Measurements from ENCODE around the gene ATAD3B. TPM values are rescaled to one million over a fixed set of nuclear protein-coding genes. Genes with fewer than 3 reads are reported as not detected.
A peak's percentile ranks its signal among the peaks of the same experiment; 100 is the strongest.

The ATAD3B gene
- total and polyA plus RNA-seq, 2 of the 13 experiments (the other 11 are each of a cell fraction or from before 2014, with no cell fraction given) = 9.6 to 31.1 TPM

DNA sequence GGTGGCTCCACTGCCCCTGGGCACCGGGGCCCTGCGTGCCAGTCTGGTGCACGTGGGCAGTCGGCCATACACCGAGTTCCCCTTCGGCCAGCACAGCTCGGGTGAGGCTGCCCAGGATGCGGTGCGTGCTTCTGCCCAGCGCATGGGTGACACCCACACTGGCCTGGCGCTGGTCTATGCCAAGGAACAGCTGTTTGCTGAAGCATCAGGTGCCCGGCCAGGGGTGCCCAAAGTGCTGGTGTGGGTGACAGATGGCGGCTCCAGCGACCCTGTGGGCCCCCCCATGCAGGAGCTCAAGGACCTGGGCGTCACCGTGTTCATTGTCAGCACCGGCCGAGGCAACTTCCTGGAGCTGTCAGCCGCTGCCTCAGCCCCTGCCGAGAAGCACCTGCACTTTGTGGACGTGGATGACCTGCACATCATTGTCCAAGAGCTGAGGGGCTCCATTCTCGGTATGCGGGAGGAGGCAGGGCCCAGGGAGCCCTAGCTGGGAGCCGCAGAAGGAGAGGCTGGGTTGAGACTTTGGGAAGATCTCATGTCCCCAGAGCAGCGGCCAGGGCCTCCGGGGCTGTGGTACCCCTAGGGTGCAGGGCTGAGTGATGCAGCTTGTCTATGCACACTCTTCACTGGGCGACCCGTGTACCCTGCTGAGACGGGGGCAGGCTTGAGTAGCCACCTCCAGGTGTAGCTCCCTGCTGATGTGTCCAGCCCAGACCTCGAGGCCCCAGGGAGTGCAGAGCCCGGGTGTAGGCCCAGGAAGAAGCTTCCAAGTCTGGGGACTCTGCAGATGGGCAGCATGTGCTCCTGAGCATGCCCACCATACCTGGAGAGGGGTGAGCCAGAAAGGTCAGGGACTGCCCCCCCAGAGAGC, 34.3 kb upstream of the ATAD3B start (continued):
- TF ChIP-seq, protein P1, sequence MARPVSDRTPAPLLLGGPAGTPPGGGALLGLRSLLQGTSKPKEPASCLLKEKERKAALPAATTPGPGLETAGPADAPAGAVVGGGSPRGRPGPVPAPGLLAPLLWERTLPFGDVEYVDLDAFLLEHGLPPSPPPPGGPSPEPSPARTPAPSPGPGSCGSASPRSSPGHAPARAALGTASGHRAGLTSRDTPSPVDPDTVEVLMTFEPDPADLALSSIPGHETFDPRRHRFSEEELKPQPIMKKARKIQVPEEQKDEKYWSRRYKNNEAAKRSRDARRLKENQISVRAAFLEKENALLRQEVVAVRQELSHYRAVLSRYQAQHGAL (CRISPR knock-in tag; IDR thresholded peaks at IDR 0.05; ENCODE audit: not compliant biosample characterization) = no peak
- TF ChIP-seq SMYD3 (CRISPR knock-in tag; IDR thresholded peaks at IDR 0.05) = 0 out of 2 replicates have a peak, but pooled peaks have one; percentile 17
- no peak for TF ChIP-seq CC2D1A (CRISPR knock-in tag; IDR thresholded peaks at IDR 0.05)
- no peak for TF ChIP-seq NCOA5 (CRISPR knock-in tag; IDR thresholded peaks at IDR 0.05)
- TF ChIP-seq KDM5B (CRISPR knock-in tag; IDR thresholded peaks at IDR 0.05; ENCODE audit: borderline replicate concordance) = peak; percentile 52; the same call in 1 of the 2 replicates
- TF ChIP-seq ZNF333 (CRISPR knock-in tag; IDR thresholded peaks at IDR 0.05; ENCODE audit: borderline replicate concordance) = peak; percentile 32; the same call in 1 of the 2 replicates
- TF ChIP-seq AGO2 (optimal IDR thresholded peaks at IDR 0.05; ENCODE audit: low read depth, low read length) = peak; percentile 52
- 0 out of 2 replicates have a peak, but pooled peaks have one; percentile 37 for TF ChIP-seq DPF2 (CRISPR knock-in tag; IDR thresholded peaks at IDR 0.05; ENCODE audit: borderline replicate concordance, low read depth)
- 0 out of 2 replicates have a peak, but pooled peaks have one; percentile 26 for TF ChIP-seq PITX1 (CRISPR knock-in tag; IDR thresholded peaks at IDR 0.05)
- TF ChIP-seq RBM22 (optimal IDR thresholded peaks at IDR 0.05; ENCODE audit: low read length) = no peak
- TF ChIP-seq, protein P2, sequence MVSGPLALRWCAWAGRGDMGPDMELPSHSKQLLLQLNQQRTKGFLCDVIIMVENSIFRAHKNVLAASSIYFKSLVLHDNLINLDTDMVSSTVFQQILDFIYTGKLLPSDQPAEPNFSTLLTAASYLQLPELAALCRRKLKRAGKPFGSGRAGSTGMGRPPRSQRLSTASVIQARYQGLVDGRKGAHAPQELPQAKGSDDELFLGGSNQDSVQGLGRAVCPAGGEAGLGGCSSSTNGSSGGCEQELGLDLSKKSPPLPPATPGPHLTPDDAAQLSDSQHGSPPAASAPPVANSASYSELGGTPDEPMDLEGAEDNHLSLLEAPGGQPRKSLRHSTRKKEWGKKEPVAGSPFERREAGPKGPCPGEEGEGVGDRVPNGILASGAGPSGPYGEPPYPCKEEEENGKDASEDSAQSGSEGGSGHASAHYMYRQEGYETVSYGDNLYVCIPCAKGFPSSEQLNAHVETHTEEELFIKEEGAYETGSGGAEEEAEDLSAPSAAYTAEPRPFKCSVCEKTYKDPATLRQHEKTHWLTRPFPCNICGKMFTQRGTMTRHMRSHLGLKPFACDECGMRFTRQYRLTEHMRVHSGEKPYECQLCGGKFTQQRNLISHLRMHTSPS (CRISPR knock-in tag; IDR thresholded peaks at IDR 0.05; ENCODE audit: low read depth) = peak; percentile 46; the same call in 1 of the 2 replicates
- peak; percentile 54 for TF ChIP-seq MEF2D (CRISPR knock-in tag; IDR thresholded peaks at IDR 0.05)
- TF ChIP-seq, protein P3, sequence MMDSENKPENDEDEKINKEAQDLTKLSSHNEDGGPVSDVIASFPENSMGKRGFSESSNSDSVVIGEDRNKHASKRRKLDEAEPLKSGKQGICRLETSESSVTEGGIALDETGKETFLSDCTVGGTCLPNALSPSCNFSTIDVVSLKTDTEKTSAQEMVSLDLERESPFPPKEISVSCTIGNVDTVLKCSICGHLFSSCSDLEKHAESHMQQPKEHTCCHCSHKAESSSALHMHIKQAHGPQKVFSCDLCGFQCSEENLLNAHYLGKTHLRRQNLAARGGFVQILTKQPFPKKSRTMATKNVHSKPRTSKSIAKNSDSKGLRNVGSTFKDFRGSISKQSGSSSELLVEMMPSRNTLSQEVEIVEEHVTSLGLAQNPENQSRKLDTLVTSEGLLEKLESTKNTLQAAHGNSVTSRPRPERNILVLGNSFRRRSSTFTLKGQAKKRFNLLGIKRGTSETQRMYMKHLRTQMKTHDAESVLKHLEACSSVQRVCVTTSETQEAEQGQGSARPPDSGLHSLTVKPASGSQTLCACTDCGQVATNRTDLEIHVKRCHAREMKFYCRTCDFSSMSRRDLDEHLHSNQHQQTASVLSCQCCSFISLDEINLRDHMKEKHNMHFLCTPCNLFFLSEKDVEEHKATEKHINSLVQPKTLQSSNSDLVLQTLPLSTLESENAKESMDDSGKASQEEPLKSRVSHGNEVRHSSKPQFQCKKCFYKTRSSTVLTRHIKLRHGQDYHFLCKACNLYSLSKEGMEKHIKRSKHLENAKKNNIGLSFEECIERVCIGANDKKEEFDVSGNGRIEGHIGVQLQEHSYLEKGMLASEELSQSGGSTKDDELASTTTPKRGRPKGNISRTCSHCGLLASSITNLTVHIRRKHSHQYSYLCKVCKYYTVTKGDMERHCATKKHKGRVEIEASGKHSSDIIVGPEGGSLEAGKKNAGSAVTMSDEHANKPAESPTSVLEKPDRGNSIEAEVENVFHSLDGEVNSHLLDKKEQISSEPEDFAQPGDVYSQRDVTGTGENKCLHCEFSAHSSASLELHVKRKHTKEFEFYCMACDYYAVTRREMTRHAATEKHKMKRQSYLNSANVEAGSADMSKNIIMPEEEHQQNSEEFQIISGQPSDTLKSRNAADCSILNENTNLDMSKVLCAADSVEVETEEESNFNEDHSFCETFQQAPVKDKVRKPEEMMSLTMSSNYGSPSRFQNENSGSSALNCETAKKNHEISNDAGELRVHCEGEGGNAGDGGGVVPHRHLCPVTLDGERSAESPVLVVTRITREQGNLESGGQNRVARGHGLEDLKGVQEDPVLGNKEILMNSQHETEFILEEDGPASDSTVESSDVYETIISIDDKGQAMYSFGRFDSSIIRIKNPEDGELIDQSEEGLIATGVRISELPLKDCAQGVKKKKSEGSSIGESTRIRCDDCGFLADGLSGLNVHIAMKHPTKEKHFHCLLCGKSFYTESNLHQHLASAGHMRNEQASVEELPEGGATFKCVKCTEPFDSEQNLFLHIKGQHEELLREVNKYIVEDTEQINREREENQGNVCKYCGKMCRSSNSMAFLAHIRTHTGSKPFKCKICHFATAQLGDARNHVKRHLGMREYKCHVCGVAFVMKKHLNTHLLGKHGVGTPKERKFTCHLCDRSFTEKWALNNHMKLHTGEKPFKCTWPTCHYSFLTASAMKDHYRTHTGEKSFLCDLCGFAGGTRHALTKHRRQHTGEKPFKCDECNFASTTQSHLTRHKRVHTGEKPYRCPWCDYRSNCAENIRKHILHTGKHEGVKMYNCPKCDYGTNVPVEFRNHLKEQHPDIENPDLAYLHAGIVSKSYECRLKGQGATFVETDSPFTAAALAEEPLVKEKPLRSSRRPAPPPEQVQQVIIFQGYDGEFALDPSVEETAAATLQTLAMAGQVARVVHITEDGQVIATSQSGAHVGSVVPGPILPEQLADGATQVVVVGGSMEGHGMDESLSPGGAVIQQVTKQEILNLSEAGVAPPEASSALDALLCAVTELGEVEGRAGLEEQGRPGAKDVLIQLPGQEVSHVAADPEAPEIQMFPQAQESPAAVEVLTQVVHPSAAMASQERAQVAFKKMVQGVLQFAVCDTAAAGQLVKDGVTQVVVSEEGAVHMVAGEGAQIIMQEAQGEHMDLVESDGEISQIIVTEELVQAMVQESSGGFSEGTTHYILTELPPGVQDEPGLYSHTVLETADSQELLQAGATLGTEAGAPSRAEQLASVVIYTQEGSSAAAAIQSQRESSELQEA (CRISPR knock-in tag; IDR thresholded peaks at IDR 0.05; ENCODE audit: not compliant biosample characterization) = no peak
- peak; percentile 25 for TF ChIP-seq HNRNPLL (IDR thresholded peaks at IDR 0.05; ENCODE audit: low read depth, low read length, poor library complexity, severe bottlenecking)
- 0 out of 2 replicates have a peak, but pooled peaks have one; percentile 27 for TF ChIP-seq ZNF709 (CRISPR knock-in tag; IDR thresholded peaks at IDR 0.05)
- peak; percentile 34; the same call in 1 of the 2 replicates for TF ChIP-seq ZFX (CRISPR knock-in tag; IDR thresholded peaks at IDR 0.05; ENCODE audit: low read depth)
